IMR-90 (cell line): Measurements from ENCODE around the gene HS3ST1. TPM values are rescaled to one million over a fixed set of nuclear protein-coding genes. Genes with fewer than 3 reads are reported as not detected.

ENCODE experiments used
- ATAC-seq: fragments of 200-7000 bp; cut with Tn5 transposase; 2 replicates; pipeline ENCODE4 v1.9.1; 2020; ENCODE audit warnings: low read depth, mild to moderate bottlenecking, moderate library complexity
- BruUV-seq: library from RNA; stranded (reverse); fragments of 400-500 nt; replicated peaks from 2 replicates; lab custom pipeline; 2021; lab: Mats Ljungman, UMichigan
- CTCF ChIA-PET: fragments of 300-600 bp; formaldehyde crosslinking; extraction: SDS; loops from one replicate; lab custom pipeline; 2021; ENCODE audit warnings: antibody characterized with exemption; lab: Yijun Ruan, JAX
- POLR2A ChIA-PET: fragments of 300-600 bp; sonication (Branson Sonifier 250); formaldehyde crosslinking; loops from one replicate; lab custom pipeline; 2022; ENCODE audit warnings: antibody characterized with exemption; ENCODE audit not compliant: unreplicated experiment; lab: Charles Lee
- DNase-seq: peaks from one replicate; pipeline ENCODE4 v3.0.0; 2013
- H2AFZ ChIP-seq: replicated peaks from 2 replicates; pipeline ENCODE3; 2013; ENCODE audit warnings: low read length, mild to moderate bottlenecking; ENCODE audit not compliant: poor library complexity
- H2AK5ac ChIP-seq: 2 replicates; pipeline ENCODE4 v1.6.1; 2013; ENCODE audit warnings: low read depth, low read length, inconsistent platforms
- H2AK9ac ChIP-seq: replicated peaks from 2 replicates; pipeline ENCODE3; 2013; ENCODE audit warnings: mild to moderate bottlenecking, low read depth, low read length, moderate library complexity; ENCODE audit not compliant: poor library complexity
- H2BK120ac ChIP-seq: 2 replicates; pipeline ENCODE4 v1.6.1; 2013; ENCODE audit warnings: low read depth, low read length, inconsistent platforms
- H2BK15ac ChIP-seq: 3 replicates; pipeline ENCODE4 v1.6.1; 2013; ENCODE audit warnings: low read depth, low read length, inconsistent platforms
- H2BK20ac ChIP-seq: 2 replicates; pipeline ENCODE4 v1.6.1; 2013; ENCODE audit warnings: low read depth, mild to moderate bottlenecking, inconsistent platforms, low read length, moderate library complexity
- H2BK5ac ChIP-seq: 2 replicates; pipeline ENCODE4 v1.6.1; 2013; ENCODE audit warnings: mild to moderate bottlenecking, low read depth, low read length, inconsistent platforms; ENCODE audit not compliant: poor library complexity, severe bottlenecking
- H3K14ac ChIP-seq: replicated peaks from 2 replicates; pipeline ENCODE4 v1.6.1; 2013; ENCODE audit warnings: low read depth, low read length, inconsistent platforms
- H3K18ac ChIP-seq: 2 replicates; pipeline ENCODE4 v1.6.1; 2013; ENCODE audit warnings: low read depth, low read length, control low read depth
- H3K23ac ChIP-seq: 2 replicates; pipeline ENCODE4 v1.6.1; 2013; ENCODE audit warnings: low read depth, low read length, inconsistent platforms
- H3K27ac ChIP-seq: 2 replicates; pipeline ENCODE4 v1.5.1; 2013; ENCODE audit warnings: mild to moderate bottlenecking, control low read depth, low read length; ENCODE audit not compliant: insufficient read depth
- H3K27me3 ChIP-seq: 2 replicates; pipeline ENCODE4 v1.6.1; 2013; ENCODE audit warnings: low read length; ENCODE audit not compliant: control insufficient read depth, insufficient read depth
- H3K36me3 ChIP-seq: 2 replicates; pipeline ENCODE4 v1.6.1; 2013; ENCODE audit warnings: low read length, mixed read lengths; ENCODE audit not compliant: control insufficient read depth, insufficient read depth
- H3K4ac ChIP-seq: 2 replicates; pipeline ENCODE4 v1.6.1; 2013; ENCODE audit warnings: low read depth, low read length, inconsistent platforms
- H3K4me1 ChIP-seq: 2 replicates; pipeline ENCODE4 v1.6.1; 2013; ENCODE audit warnings: low read length, mixed read lengths; ENCODE audit not compliant: control insufficient read depth, insufficient read depth
- H3K4me2 ChIP-seq: 2 replicates; pipeline ENCODE4 v1.6.1; 2013; ENCODE audit warnings: low read depth, mild to moderate bottlenecking, control low read depth, low read length, moderate library complexity
- H3K4me3 ChIP-seq: 2 replicates; pipeline ENCODE4 v1.5.1; 2013; ENCODE audit warnings: low read depth, mild to moderate bottlenecking, control low read depth, low read length, moderate library complexity; ENCODE audit not compliant: insufficient read depth
- H3K56ac ChIP-seq: 2 replicates; pipeline ENCODE4 v1.6.1; 2013; ENCODE audit warnings: low read length, inconsistent platforms; ENCODE audit not compliant: insufficient read depth; ENCODE audit errors: extremely low read depth
- H3K79me1 ChIP-seq, 2 experiments: 2 replicates each; pipeline ENCODE4 v1.6.1; 2013; ENCODE audit warnings: low read length in 2 of 2, inconsistent platforms in 1 of 2, low read depth in 1 of 2
- H3K9ac ChIP-seq: 2 replicates; pipeline ENCODE4 v1.6.1; 2013; ENCODE audit warnings: low read depth, low read length, control low read depth
- H3K9me1 ChIP-seq: 2 replicates; pipeline ENCODE4 v1.6.1; 2013; ENCODE audit warnings: low read length, inconsistent platforms; ENCODE audit not compliant: insufficient read depth
- H3K9me3 ChIP-seq: 2 replicates; pipeline ENCODE4 v1.6.1; 2013; ENCODE audit warnings: low read length; ENCODE audit not compliant: control insufficient read depth, insufficient read depth
- H4K20me1 ChIP-seq: 2 replicates; pipeline ENCODE4 v1.6.1; 2013; ENCODE audit warnings: low read length, inconsistent platforms; ENCODE audit not compliant: insufficient read depth
- H4K5ac ChIP-seq: 2 replicates; pipeline ENCODE4 v1.6.1; 2013; ENCODE audit warnings: mild to moderate bottlenecking, low read depth, low read length, control low read depth
- H4K8ac ChIP-seq, 2 experiments: 2 replicates each; pipeline ENCODE4 v1.6.1; 2013; ENCODE audit warnings: low read depth in 2 of 2, low read length in 2 of 2, control low read depth in 1 of 2, inconsistent platforms in 1 of 2
- H4K91ac ChIP-seq: 2 replicates; pipeline ENCODE4 v1.6.1; 2013; ENCODE audit warnings: low read depth, low read length, inconsistent platforms; ENCODE audit not compliant: insufficient read depth
- CEBPB ChIP-seq: IDR thresholded peaks from 2 replicates; pipeline ENCODE4 v1.6.1; 2012; ENCODE audit warnings: low read depth, low read length, improper control_type of control experiment
- ELK1 ChIP-seq: fragments of 150-350 bp; IDR thresholded peaks from 2 replicates; pipeline ENCODE4 v1.6.1; 2016; ENCODE audit warnings: low read depth, mild to moderate bottlenecking, low read length, moderate library complexity, borderline replicate concordance
- MAZ ChIP-seq: IDR thresholded peaks from 2 replicates; pipeline ENCODE4 v1.6.1; 2012; ENCODE audit warnings: low read depth, mild to moderate bottlenecking, low read length, improper control_type of control experiment, moderate library complexity, borderline replicate concordance
- NFE2L2 ChIP-seq: fragments of 150-350 bp; IDR thresholded peaks from 2 replicates; pipeline ENCODE4 v1.6.1; 2016; ENCODE audit warnings: low read depth, mild to moderate bottlenecking, low read length
- RCOR1 ChIP-seq: IDR thresholded peaks from 2 replicates; pipeline ENCODE4 v1.6.1; 2012; ENCODE audit warnings: mild to moderate bottlenecking, low read length, improper control_type of control experiment; ENCODE audit not compliant: insufficient replicate concordance
- RFX5 ChIP-seq: IDR thresholded peaks from 2 replicates; pipeline ENCODE4 v1.8.0; 2012; ENCODE audit warnings: low read depth, mild to moderate bottlenecking, low read length, moderate library complexity
- SMC3 ChIP-seq: fragments of 150-350 bp; IDR thresholded peaks from 2 replicates; pipeline ENCODE4 v1.6.1; 2016; ENCODE audit warnings: low read depth, mild to moderate bottlenecking, antibody characterized with exemption, low read length, moderate library complexity
- USF2 ChIP-seq: fragments of 150-350 bp; IDR thresholded peaks from 2 replicates; pipeline ENCODE4 v1.6.1; 2017; ENCODE audit warnings: mild to moderate bottlenecking, antibody characterized with exemption, low read length, low read depth
- WGBS, 2 experiments: methylation state at CpG; one replicate each; pipeline versions ENCODE4 v1.1.5 to v1.1.7; 2013; ENCODE audit warnings: missing lambda C conversion rate in 2 of 2; ENCODE audit not compliant: insufficient read length in 1 of 2; ENCODE audit errors: extremely low coverage in 2 of 2; 5-methylcytosine and 5-hydroxymethylcytosine counted together
- dilution Hi-C: fragments of 300-500 bp; cut with HindIII; formaldehyde crosslinking; loops from one replicate; pipeline ENCODE4 v1.14.3; 2018; ENCODE audit warnings: low sequenced_read_pairs; ENCODE audit not compliant: unreplicated experiment
- in situ Hi-C: fragments of 300-500 bp; cut with MboI; formaldehyde crosslinking; loops from 3 replicates; pipeline ENCODE4 v1.14.3; 2019; ENCODE audit warnings: low sequenced_read_pairs, inconsistent platforms, mixed read lengths
- intact Hi-C: fragments of 100-400 bp; cut with micrococcal nuclease; formaldehyde crosslinking; loops from 2 replicates; pipeline ENCODE4 v1.10.0; 2022
- polyA plus RNA-seq, 3 experiments: library from polyadenylated mRNA; depleted of rRNA; stranded (reverse); fragments of >200 nt; gene quantifications; 2 replicates each; pipeline ENCODE4 v1.2.3, GENCODE V29; 2012; ENCODE audit warnings: low replicate concordance in 1 of 3
- total RNA-seq: library from RNA; depleted of rRNA; stranded (reverse); fragments of >200 nt; gene quantifications from 2 replicates; pipeline ENCODE4 v1.2.3, GENCODE V29; 2012

Gene HS3ST1
- total and polyA plus RNA-seq, 2 of the 4 experiments (the other 2 are of a cell fraction) = 0.09 TPM; not detected in 1

GRCh38 chr4:11423465-11423864 is 5.2 kb downstream of the HS3ST1 start:
- Histone ChIP-seq H3K4me1 (no peaks in the 10 kb centered on the region), H3K4ac (no peak overlapping the region), H4K91ac (no peak overlapping the region), H3K9ac (no peak overlapping the region), H4K8ac (no peak overlapping the region), H3K9me1 (no peaks in the 10 kb centered on the region), H3K4me2 (no peak overlapping the region), H2BK5ac (no peak overlapping the region), H3K9me3 (no peaks in the 10 kb centered on the region), H3K27ac (no peak overlapping the region), H3K23ac (no peak overlapping the region), H2AK5ac (no peak overlapping the region), H2BK20ac (no peak overlapping the region), H3K79me1 (no peaks in the 10 kb centered on the region), H2BK15ac (no peak overlapping the region), H3K36me3 (no peaks in the 10 kb centered on the region), H3K18ac (no peak overlapping the region), H3K27me3 (peaks cover 23% of the 10 kb centered on the region), H4K5ac (no peak overlapping the region), H2BK120ac (no peak overlapping the region), H4K20me1 (no peaks in the 10 kb centered on the region), H2AK9ac (no peak overlapping the region), H3K4me3 (no peak overlapping the region), H2AFZ (no peak overlapping the region), H3K14ac (no peak overlapping the region), H3K56ac (no peak overlapping the region)
- DNase-seq = no peak
- dilution Hi-C loops (no loop called here), in situ Hi-C loops (no loop called here), intact Hi-C loops (no loop called here)
- BruUV-seq = no TSS peak
- no CpG with 5 or more reads among the region's 6 CpGs for WGBS, 2 experiments
- ChIA-PET POLR2A (no interaction called here), CTCF (interaction anchor here (0.7 kb wide), 1 partner anchor 19 kb away, joined by 4 read pairs; no protein-coding TSS in a partner anchor)
- TF ChIP-seq MAZ (no peak), NFE2L2 (no peak), RCOR1 (no peak), RFX5 (no peak), ELK1 (no peak), CEBPB (no peak), USF2 (no peak), SMC3 (no peak)
- no peak for ATAC-seq
